ENCODE measurements around the gene C1QTNF3.
"Not testable (repeated sequence)": the region's sequence is repeated elsewhere in the genome, so short reads cannot be mapped to it uniquely, and the experiment has no call there.

The C1QTNF3 gene

DNA sequence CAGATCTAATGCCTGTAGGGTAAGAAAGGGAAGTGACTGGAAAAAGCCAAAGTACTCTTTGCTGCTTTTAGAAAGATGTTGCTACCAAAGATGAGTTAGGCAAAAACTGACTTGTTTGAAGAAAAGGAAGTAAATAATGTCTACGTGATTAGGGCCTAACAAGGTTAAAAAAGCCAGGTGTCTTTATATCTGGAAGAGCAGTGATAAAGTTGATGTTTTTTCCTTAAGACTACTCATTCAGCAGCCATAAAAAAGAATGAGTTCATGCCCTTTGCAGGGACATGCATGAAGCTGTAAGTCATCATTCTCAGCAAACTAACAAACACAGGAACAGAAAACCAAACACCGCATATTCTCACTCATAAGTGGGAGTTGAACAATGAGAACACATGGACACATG, 21.7 kb downstream of the C1QTNF3 start:
- no peak for DNase-seq (ENCODE audit: low read depth)

DNA sequence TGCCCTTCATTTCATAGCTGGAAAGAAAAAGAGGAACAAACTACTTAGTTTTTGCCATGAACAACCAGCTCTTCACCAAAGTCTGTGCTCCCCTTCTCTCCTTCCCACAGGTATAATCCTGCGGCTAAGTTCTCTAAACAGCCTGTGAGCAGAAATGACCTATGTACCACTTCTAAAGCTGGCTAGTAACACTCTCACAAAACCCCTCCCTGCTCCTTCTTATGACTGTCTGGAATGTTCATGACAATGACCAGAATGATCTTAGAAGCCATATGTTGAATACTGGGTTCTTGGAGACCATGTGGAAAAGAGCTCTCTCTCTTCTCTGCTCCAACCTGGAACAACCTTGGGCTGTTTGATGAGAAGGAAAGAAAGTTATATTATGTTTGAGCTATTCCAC, 22.3 kb downstream of the C1QTNF3 start:
- DNase-seq (ENCODE audit: low read depth): no peak

DNA sequence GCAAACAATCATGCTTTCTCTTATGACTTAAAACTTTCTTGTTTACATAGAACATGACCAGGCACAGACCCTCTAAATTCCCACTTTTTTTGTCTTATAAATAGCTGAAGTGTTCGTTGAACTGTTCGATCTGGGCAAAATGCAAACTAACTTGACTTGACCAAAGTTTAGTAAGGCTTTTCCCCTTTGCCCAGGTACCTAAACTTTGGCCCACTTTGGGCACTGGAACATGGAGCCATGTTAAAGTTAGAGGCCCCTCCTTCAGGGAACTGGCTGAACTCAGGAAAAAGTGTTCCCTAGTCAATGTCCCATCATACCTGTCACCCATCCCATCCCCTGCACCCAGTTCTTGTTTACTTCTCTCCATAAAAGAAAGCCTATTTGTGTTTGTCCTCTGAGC, 25.8 kb downstream of the C1QTNF3 start:
- no peak for DNase-seq (ENCODE audit: low read depth)

DNA sequence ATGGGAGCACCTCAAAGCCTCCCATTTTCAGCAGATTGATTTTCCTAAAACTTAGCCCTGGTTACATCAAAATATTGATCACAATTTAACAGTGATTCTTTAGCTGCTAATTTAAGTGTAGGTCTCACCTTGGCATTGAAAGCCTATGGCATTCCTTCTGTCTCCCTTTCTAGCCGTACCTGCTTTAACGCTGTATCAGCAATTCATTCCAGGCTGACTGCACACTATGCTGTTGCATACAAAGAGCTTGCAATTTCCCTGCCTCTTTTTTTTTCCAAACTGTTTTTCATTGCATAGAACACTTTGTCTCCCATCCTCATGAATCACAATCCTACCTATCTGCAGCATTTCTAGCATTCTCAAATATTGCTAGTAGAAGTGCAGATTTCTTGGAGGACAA, 26.3 kb downstream of the C1QTNF3 start:
- DNase-seq (ENCODE audit: low read depth): no peak

DNA sequence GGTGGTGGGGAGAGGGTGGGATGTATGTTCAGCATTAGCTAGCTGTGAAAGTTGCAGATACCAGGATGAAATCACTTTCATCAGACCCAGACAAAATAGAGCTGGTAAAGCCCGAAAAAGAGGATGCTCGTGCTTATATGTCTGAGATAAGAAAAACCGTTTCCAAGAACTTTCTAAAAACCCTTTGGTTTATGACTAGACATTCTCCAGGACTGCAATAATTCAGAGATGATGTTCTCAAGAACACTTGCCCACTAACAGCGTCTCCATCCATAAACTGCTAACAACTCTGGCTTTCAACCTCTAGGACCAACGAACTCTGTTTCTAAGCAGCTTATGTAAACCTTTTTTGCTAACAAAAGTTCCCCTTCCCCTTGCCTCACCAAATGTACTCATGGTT, 26.8 kb downstream of the C1QTNF3 start:
- no peak for DNase-seq (ENCODE audit: low read depth)

DNA sequence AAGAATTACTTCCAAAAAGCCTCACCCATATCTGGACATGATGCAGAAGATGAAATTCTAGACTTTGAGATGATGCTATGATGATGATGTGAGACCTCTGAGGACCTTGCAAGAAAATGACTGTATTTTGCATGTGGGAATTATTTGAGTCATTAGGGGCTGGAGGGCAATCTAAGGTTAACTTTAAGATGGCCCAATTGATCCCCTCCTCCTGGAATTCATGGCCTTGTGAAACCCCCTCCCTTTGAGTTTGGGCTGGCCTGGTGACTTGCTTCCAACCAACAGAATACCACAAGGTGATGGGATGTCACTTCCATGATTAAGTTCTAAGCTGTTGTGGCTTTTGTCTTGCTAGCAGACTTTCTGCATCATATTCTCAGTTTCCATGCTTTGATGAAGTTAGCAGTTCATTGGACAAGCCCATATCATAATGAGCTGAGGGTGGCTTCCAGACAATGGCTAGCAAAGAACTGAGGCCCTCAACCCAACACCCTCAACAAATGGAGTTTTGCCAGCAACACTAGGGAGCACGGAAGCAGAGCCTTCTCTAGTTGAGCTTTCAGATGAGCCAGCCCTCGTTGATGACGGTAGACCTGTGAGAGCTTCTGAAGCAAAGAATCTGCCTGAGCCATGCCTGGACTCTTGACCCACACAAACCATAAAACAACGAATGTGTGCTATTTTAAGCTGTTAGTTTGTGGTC, 27.7 kb downstream of the C1QTNF3 start:
- DNase-seq (ENCODE audit: low read depth): no peak

DNA sequence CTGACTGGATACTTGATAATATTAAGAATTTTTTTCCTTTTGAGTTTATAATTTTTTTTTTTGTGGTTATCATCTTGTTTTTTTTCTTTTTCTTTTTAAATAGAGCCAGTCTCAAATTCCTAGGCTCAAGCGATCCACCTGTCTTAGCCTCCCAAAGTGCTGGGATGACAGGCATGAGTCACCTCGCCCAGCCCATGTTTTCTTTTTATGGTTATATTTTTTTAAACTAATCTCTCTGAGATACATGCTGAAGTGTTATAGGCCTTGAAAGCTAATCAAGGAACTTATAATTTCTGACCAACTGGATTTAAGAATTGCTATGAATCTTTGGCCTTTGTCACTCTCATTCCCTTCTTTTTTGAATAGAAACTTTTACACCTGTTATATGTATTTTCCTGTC, 28.4 kb downstream of the C1QTNF3 start:
- no peak for DNase-seq (ENCODE audit: low read depth)

DNA sequence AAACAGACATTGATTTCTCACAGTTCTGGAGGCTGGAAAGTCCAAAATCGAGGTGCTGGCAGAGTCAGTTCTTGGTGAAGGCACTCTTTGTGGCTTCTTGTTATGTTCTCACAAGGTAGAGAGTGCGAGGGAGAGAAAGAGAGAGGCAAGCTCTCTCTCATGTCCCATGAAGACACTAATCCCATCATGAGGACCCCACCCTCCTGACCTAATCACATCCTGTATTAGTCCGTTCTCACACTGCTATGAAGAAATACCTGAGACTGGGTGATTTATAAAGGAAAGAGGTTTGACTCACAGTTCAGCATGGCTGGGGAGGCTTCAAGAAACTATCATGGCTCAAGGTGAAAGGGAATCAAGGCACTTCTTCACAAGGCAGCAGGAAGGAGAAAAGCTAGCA, 29.5 kb downstream of the C1QTNF3 start:
- DNase-seq (ENCODE audit: low read depth): no peak

DNA sequence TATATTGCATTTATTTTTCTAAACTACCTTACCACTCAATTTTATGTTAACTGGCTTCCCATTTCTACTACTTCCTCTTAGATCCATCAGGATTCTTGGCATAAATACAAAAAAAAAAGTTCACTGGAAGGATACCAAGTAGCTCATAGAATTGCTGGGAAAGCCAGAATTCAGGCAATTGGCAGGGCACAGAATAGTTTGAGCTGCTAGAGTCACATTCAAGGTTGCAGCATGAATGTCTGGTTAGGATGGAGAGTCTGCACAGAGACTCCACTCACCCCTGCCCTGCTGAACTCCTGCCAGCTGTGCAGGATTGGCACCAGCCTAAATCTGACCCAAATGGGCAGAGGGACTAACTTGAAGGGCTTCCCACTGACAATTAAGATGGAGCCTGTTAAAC, 30.2 kb downstream of the C1QTNF3 start:
- peak; percentile 39 for DNase-seq (ENCODE audit: low read depth)

DNA sequence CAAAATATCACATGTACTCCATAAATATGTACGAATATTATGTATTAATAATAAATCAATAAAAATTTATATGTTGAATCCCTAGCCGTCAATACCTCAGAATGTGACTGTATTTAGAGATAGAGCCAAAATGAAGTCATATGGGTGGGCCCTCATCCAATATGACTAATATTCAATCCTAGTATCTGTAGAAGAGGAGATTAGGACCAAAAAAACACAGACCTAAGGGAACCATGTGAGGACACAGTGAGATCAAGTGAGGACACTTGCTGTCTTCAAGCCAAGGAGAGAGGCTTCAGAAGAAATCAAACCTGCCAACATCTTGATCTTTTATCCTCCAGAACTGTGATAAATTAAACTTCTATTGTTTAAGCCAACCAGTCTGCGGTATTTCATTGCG, 31.5 kb downstream of the C1QTNF3 start:
- DNase-seq (ENCODE audit: low read depth): no peak

DNA sequence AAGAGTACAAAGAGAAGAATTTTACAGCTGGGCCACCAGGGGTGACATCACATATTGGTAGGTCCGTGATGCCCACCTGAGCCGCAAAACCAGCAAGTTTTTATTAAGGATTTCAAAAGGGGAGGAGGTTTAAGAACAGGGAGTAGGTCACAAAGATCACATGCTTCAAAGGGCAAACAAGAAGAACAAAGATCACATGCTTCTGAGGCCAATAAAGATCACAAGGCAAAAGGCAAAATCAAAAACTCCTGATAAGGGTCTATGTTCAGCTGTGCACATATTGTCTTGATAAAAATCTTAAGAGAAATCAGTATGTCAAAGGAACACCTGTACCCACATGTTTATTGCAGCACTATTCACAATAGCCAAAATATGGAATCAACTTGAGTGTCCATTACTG, 32.9 kb downstream of the C1QTNF3 start:
- not testable (repeated sequence) for DNase-seq (ENCODE audit: low read depth)

DNA sequence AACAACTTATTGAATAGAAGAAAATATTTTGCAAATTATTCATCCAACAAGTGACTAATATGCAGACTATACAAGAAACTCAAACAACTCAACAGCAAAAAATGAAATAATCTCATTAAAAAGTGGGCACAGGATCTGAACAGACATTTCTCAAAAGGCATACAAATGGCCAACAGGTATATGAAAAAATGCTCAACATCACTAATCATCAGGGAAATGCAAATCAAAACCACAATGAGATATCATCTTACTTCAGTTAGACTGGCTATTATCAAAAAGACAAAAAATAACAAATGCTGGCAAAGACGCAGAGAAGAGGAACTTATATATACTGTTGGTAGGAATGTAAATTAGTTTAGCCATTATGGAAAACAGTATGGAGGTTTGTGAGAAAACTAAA, 33.4 kb downstream of the C1QTNF3 start:
- DNase-seq (ENCODE audit: low read depth): no peak

DNA sequence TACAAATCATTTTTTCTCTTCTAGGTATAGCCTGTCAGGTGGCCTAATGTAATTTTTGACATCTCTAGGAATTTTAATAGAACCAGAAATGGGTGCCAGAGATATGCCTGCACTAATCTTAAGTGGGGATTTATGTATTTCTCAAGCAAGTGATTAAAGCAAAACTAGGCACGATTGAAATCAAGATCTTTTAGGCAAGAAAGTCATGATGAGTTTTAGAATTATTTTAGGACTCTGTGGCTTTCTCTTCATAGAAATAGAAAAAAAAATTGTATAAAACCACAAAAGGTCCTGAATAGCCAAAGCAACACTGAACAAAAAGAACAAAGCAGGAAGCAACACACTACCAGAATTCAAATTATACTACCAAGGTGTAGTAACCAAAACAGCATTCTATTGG, 34.2 kb downstream of the C1QTNF3 start:
- no peak for DNase-seq (ENCODE audit: low read depth)

DNA sequence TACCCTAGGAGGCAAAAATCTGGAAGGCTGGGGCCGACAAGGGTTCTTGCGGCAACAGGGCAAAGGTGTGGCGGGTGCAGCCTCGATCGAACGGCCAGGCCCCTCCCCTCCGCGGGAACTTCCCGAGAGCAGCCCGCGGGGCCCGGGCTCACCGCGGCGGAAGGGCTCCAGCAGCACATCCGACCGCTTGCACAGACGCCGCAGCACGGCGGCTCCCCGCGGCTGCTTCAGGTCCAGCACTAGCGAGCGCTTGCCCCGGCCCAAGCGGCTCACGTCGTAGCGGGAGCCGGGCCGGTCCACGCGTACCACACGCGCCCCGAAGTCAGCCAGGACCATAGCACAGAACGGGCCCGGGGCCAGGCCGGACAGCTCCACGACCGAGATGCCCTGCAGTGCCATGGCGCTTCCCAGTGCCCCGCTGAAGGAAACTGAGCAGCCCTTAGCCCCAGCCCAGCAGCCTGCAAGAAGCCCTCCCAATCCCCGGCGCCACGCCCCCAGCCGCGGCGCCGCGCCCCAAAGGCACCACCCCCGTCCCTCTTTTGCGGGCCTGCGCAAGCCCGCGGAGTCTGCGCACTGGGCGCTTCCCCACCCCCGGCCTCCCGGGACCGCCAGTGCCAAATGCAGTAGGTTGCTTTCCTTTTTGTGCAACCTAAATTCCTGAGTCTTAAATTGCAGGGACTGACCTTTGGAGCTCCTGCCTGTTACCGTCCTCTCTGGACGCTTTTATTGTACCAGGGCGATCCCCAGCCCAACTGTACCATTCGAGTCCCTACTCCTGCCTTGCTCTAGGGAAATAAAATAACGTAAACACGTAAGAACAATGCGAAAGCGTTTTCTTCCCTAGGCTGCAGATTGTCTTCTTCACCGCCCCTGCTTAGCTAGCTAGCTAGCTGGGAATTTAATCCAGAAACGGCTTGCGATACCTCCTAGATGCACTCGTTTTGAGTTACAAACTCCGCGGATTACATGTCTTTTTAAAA, 35.1 kb downstream of the C1QTNF3 start, which contains the start of gene AMACR:
Gene AMACR, minus strand, starts transcription at position 430 of the 980 bp plus-strand sequence. Its CDS starts 31 bp downstream, at position 399.
- DNase-seq (ENCODE audit: low read depth): peak; percentile 97

DNA sequence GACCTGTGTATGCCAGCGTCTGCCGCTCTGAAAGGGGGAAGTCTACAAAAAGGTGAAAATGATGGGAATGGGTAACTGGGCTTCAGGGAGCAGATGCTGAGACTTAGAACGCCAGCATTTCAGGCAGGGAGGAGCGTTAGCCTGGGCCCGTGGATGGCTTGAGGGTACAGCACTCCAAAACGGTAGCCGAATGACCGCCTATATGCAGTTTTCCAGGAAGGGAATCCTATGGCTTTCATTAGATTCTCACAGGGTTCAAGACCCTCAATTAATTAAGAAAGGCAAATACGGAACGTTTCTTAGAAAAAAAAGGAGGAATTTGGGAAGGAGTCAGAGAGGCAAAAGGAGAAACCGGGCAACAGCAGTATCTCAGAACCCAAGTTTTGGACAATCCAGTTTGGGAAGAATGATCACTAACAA, 35.8 kb downstream of the C1QTNF3 start:
- no peak for DNase-seq (ENCODE audit: low read depth)

DNA sequence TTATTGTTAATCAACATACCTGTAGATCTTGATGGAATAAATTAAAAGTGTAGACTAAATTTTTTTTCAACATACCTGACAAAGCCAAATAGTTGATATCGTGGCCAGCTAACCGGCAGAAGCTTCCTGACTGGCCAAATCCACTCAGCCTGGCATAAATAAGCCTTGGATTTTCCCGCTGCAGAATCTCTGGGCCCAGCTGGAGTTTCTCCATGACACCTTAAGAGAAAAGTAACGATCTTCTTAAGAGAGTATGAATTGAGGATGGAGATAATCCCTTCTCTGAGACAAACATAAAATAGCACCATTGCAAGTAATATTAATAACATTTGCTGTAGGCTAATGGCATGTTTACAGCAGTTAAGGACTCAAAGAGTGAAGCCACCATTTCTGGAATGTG, 37.3 kb downstream of the C1QTNF3 start:
- no peak for DNase-seq (ENCODE audit: low read depth)

DNA sequence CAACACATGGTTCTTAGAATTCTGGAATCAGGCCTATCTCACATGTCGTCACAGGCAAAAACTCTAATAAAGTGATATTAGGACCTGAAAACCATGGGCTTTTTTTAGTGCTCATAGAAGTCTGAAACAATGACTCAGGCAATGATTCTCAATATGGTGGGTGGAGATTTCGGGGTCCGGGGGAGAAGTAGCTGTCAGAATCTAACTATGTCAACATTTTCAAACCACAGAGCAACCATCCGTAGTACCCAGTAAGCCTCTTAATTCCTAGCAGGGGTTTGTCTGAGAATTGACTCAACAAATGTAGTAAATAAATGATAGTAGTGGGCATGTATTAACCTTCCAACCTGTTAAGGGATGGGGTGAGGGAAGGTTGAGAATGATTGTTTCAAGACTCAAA, 37.8 kb downstream of the C1QTNF3 start:
- DNase-seq (ENCODE audit: low read depth): no peak

DNA sequence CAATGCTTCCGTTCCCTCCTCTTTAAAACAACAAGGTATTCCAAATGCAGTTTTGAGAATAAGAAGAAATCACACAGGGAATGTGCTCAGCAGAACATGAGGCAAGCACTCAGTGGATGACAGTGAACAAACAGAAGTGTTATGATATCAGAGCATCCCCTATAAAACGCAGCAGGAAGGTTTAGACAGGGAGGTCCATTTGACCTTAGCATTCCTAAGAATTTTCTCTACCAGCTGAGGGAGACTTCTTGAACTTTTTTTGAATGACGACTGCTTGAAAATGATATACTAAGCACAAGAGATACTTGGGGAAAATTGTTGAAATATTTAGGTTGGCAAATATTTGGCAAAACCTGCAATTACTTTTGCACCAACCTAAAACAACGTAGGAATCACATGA, 39.1 kb downstream of the C1QTNF3 start:
- DNase-seq (ENCODE audit: low read depth): no peak

DNA sequence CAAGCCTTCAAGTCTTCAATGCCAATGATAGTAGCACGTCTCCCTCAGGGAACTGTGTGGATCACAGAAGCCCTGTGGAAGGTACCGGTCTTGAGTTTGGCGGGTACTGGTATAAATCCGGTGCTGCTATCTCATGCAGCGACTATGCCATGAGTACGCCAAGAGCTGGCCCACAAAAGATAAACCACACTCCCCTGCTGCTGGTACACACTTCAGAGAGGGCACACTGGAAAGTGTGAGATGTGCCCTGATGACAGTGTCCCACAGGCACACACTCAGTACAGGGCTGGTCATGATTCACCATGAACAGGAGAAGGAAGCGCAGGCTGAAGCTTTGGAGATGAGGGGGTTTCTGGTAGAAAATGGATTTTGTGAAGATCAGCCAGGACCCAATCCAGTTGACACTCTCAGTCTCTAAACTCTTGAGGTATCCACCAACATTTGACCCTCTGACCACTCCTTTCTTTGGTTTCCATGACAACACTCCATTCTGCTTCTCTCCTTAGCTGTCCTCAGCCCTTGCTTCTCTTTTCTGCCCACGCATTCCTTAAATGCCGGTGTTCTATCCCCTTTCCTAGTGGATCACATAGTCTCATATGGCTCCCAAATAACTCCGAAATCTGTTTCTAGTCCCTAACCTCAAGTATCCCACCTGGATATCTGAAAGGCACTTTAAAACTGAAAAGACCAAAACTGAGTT, 40.2 kb downstream of the C1QTNF3 start:
- no peak for DNase-seq (ENCODE audit: low read depth)

DNA sequence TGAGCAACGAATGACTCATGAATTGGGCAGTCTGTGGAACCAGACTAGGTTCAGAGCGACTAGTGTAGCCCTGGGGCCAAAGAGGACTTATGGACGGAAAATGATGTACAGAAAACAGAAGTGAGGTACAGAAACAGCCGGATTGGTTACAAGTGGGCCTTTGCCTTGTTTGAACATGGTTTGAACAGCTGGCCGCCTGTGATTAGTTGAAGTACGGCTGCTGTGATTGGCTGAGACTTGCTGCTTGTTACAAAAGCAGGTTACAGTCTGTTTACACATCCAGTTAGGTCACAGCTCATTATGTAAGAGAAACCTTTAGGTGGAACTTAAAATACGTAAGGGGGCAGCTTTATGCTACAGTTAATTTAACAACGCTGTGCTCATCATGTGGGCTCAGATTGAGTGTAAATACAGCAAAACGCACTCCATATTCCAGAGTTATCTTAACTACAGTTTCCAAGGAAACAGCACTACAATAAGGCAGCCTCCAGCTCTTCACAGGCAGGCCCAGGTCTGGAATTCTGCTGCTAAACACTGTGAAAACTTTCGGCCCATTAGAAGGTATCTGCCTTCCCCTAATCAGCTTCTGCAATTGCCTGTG, 41.7 kb downstream of the C1QTNF3 start:
- DNase-seq (ENCODE audit: low read depth): no peak

DNA sequence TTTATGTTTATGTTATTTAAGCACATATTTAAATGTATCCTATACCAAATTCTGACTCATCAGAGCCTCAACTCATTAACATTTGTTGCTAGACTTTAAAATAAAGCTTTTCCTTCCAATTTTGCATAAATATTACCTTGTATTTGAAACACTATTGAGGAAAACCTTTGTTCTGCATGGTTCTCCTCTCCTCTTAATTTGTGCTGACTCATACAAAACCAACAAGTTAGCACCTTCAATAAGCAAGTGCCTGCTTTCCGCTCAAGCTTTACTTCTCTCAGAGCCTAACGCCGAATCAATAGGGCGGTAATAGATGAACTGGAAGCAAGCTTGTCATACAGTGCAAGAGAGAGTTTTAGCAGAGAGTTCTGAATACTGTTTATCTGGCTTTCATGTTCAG, 43.0 kb downstream of the C1QTNF3 start:
- no peak for DNase-seq (ENCODE audit: low read depth)

DNA sequence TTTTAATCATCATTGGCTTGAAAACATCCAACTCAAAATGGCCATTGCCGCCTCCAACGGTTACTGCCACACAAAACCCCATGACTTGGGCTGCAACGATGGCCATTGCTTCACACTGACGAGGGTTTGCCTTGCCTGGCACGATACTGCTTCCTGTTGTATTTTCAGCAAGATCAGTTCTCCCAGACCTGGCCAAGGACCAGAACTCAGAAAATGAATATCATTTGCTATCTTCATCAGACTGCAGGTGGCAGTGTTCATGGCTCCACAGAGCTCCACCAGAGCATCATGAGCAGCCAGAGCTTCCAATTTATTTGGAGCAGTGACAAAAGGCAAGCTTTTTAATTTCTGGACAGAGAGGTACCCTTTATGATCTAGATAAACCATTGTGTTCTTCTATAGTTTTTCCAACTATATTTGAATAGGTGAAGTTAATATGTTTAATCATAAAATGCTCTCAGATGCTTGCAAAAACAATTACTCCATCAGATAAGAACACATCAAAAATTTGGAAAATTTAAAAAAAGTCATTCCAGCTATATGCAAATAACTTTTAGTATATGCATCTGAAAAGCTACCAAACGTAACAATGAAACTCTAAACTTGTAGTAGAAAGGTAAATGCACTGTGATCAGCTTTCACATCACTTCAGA, 45.6 kb downstream of the C1QTNF3 start:
- DNase-seq (ENCODE audit: low read depth): peak; percentile 96
